Mesendoderm (in vitro differentiated cells): ENCODE measurements around the gene CALN1. TPM values are rescaled to one million over a fixed set of nuclear protein-coding genes. Genes with fewer than 3 reads are reported as not detected.

Experiments used
- DNase-seq: peaks from one replicate; pipeline ENCODE4 v3.0.0; 2013
- H2AK5ac ChIP-seq: 2 replicates; pipeline ENCODE4 v1.6.1; 2013; ENCODE audit warnings: low read length, inconsistent platforms
- H2BK120ac ChIP-seq: 2 replicates; pipeline ENCODE4 v1.6.1; 2013; ENCODE audit warnings: low read depth, mild to moderate bottlenecking, low read length, moderate library complexity, mixed read lengths
- H2BK15ac ChIP-seq: replicated peaks from 2 replicates; pipeline ENCODE4 v1.6.1; 2013; ENCODE audit warnings: low read depth, mild to moderate bottlenecking, moderate library complexity
- H2BK5ac ChIP-seq: 2 replicates; pipeline ENCODE4 v1.6.1; 2013; ENCODE audit warnings: low read length, inconsistent platforms
- H3K18ac ChIP-seq: 2 replicates; pipeline ENCODE4 v1.6.1; 2013; ENCODE audit warnings: mild to moderate bottlenecking, low read length, mixed read lengths
- H3K23ac ChIP-seq: one replicate; pipeline ENCODE4 v1.6.1; 2013; ENCODE audit warnings: low read length
- H3K27ac ChIP-seq: 2 replicates; pipeline ENCODE4 v1.5.1; 2013; ENCODE audit warnings: low read depth, mild to moderate bottlenecking, inconsistent platforms, low read length, moderate library complexity
- H3K27me3 ChIP-seq: 2 replicates; pipeline ENCODE4 v1.6.1; 2013; ENCODE audit warnings: low read length, control low read depth, mild to moderate bottlenecking, inconsistent platforms; ENCODE audit not compliant: insufficient read depth, poor library complexity
- H3K36me3 ChIP-seq: 2 replicates; pipeline ENCODE4 v1.6.1; 2013; ENCODE audit warnings: low read length, inconsistent platforms; ENCODE audit not compliant: control insufficient read depth, insufficient read depth
- H3K4ac ChIP-seq: one replicate; pipeline ENCODE4 v1.6.1; 2013; ENCODE audit warnings: low read depth, mild to moderate bottlenecking, low read length, moderate library complexity
- H3K4me1 ChIP-seq: 2 replicates; pipeline ENCODE4 v1.6.1; 2013; ENCODE audit warnings: low read depth, low read length, inconsistent platforms; ENCODE audit not compliant: control insufficient read depth
- H3K4me2 ChIP-seq: 2 replicates; pipeline ENCODE4 v1.6.1; 2013; ENCODE audit warnings: low read length
- H3K4me3 ChIP-seq: 2 replicates; pipeline ENCODE4 v1.5.1; 2013; ENCODE audit warnings: mild to moderate bottlenecking, low read length
- H3K56ac ChIP-seq: one replicate; pipeline ENCODE4 v1.6.1; 2013; ENCODE audit warnings: low read length
- H3K79me1 ChIP-seq: 2 replicates; pipeline ENCODE4 v1.6.1; 2013; ENCODE audit warnings: low read length, inconsistent platforms
- H3K79me2 ChIP-seq: 2 replicates; pipeline ENCODE4 v1.6.1; 2013; ENCODE audit warnings: mild to moderate bottlenecking, low read length; ENCODE audit not compliant: control insufficient read depth, insufficient read depth
- H3K9ac ChIP-seq: 2 replicates; pipeline ENCODE4 v1.6.1; 2013; ENCODE audit warnings: low read length, inconsistent platforms
- H4K5ac ChIP-seq: one replicate; pipeline ENCODE4 v1.6.1; 2013; ENCODE audit warnings: low read length
- H4K8ac ChIP-seq: one replicate; pipeline ENCODE4 v1.6.1; 2013; ENCODE audit warnings: low read depth, mild to moderate bottlenecking, control low read depth, low read length, moderate library complexity
- WGBS: extraction: QIAGEN DNeasy Blood & Tissue Kit; methylation state at CpG from one replicate; pipeline ENCODE4 v1.1.7; 2013; ENCODE audit warnings: low lambda C conversion rate, missing lambda C conversion rate; ENCODE audit not compliant: insufficient coverage; ENCODE audit errors: extremely low coverage; 5-methylcytosine and 5-hydroxymethylcytosine counted together
- small RNA-seq: library from polyadenylated mRNA; stranded (forward); fragments of <200 nt; extraction: miRNeasy Mini kit (QIAGEN cat#:217004); gene quantifications from one replicate; pipeline ENCODE3, GENCODE V24; 2013; ENCODE audit not compliant: insufficient read depth

CALN1 gene

GRCh38 chr7:71735961-71736556, 676.1 kb downstream of the CALN1 start:
- H3K79me1 ChIP-seq, result no peaks in the 10 kb centered on the region
- no peak overlapping the region for H3K4me2 ChIP-seq
- H3K4ac ChIP-seq, result no peak overlapping the region
- H2BK5ac ChIP-seq, result no peak overlapping the region
- H3K18ac ChIP-seq, result no peak overlapping the region
- H3K9ac ChIP-seq, result no peak overlapping the region
- H2BK15ac ChIP-seq, result no peak overlapping the region
- WGBS, result no CpG with 5 or more reads among the region's 7 CpGs
- no peaks in the 10 kb centered on the region for H3K27me3 ChIP-seq
- H2BK120ac ChIP-seq, result no peak overlapping the region
- no peaks in the 10 kb centered on the region for H3K4me1 ChIP-seq
- no peak overlapping the region for H2AK5ac ChIP-seq
- no peak overlapping the region for H3K56ac ChIP-seq
- no peaks in the 10 kb centered on the region for H3K36me3 ChIP-seq
- H3K79me2 ChIP-seq, result no peaks in the 10 kb centered on the region
- no peak overlapping the region for H3K27ac ChIP-seq
- no peak overlapping the region for H4K5ac ChIP-seq
- no peak overlapping the region for H3K23ac ChIP-seq
- no peak overlapping the region for H4K8ac ChIP-seq
- no peak overlapping the region for H3K4me3 ChIP-seq
- peak; percentile 90 for DNase-seq

GRCh38 chr7:71733107-71733870, 678.8 kb downstream of the CALN1 start:
- Histone ChIP-seq H3K4me2 (peak overlapping the region; percentile 45), H4K8ac (no peak overlapping the region), H3K23ac (no peak overlapping the region), H2BK15ac (no peak overlapping the region), H3K79me1 (no peaks in the 10 kb centered on the region), H3K27ac (no peak overlapping the region), H3K4me3 (no peak overlapping the region), H2BK5ac (peak overlapping the region; percentile 69), H3K27me3 (no peaks in the 10 kb centered on the region), H3K56ac (peak overlapping the region; percentile 75), H2BK120ac (no peak overlapping the region), H3K4ac (no peak overlapping the region), H4K5ac (no peak overlapping the region), H3K9ac (no peak overlapping the region), H3K18ac (no peak overlapping the region), H3K4me1 (no peaks in the 10 kb centered on the region), H2AK5ac (no peak overlapping the region), H3K36me3 (no peaks in the 10 kb centered on the region), H3K79me2 (no peaks in the 10 kb centered on the region)
- DNase-seq, result peak; percentile 92
- WGBS, result no CpG with 5 or more reads among the region's 29 CpGs

DNA sequence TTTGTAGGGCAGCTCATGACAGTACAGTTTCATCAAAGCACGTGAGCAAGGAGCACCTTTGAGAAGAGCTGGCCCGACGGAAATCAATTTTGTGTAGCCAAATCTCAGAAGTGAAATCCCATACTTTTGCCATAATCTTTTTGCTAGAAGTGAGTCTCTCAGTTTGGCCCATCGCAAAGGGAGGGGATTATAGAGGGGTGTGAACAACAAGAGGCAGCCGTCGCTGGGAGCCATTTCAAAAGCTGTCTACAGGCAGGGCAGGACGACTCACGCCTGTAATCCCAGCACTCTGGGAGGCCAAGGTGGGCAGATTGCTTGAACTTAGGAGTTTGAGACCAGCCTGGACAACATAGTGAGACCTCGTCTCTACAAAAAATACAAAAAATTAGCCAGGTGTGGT, 680.4 kb downstream of the CALN1 start:
- Histone ChIP-seq H3K9ac (no peak overlapping the region), H2AK5ac (no peak overlapping the region), H3K27ac (no peak overlapping the region), H3K79me2 (no peaks in the 10 kb centered on the region), H3K4me2 (no peak overlapping the region), H3K4ac (no peak overlapping the region), H3K4me1 (no peaks in the 10 kb centered on the region), H2BK120ac (no peak overlapping the region), H2BK15ac (no peak overlapping the region), H3K27me3 (no peaks in the 10 kb centered on the region), H4K8ac (no peak overlapping the region), H3K79me1 (no peaks in the 10 kb centered on the region), H3K23ac (no peak overlapping the region), H3K56ac (no peak overlapping the region), H4K5ac (peak overlapping the region; percentile 28), H3K18ac (peak overlapping the region; percentile 6), H3K4me3 (no peak overlapping the region), H3K36me3 (no peaks in the 10 kb centered on the region), H2BK5ac (no peak overlapping the region)
- DNase-seq, result no peak
- WGBS, result no CpG with 5 or more reads among the region's 9 CpGs

Small RNAs within 50 kb of the gene (small RNA-seq; reads per million reads assigned to genes)
- gene AC005011.1 (not detected), gene RNA5SP232 (1.4 reads per million)
